Endodermal cell (in vitro differentiated cells): ENCODE results near the gene TMED3. TPM values are rescaled to one million over a fixed set of nuclear protein-coding genes. Genes with fewer than 3 reads are reported as not detected.

ENCODE experiments used
- DNase-seq: peaks from one replicate; pipeline ENCODE4 v3.0.0-alpha.2; 2017
- H3K27ac ChIP-seq: 2 replicates; pipeline ENCODE4 v1.5.1; 2013; ENCODE audit warnings: mild to moderate bottlenecking, low read depth, low read length, moderate library complexity
- H3K27me3 ChIP-seq: 2 replicates; pipeline ENCODE4 v1.6.1; 2013; ENCODE audit warnings: mild to moderate bottlenecking, low read length, moderate library complexity; ENCODE audit not compliant: insufficient read depth, control insufficient read depth, poor library complexity, severe bottlenecking
- H3K36me3 ChIP-seq: 2 replicates; pipeline ENCODE4 v1.7.0; 2013; ENCODE audit warnings: mild to moderate bottlenecking, low read length, moderate library complexity; ENCODE audit not compliant: control insufficient read depth, insufficient read depth
- H3K4me1 ChIP-seq: one replicate; pipeline ENCODE4 v1.7.0; 2013; ENCODE audit warnings: low read length; ENCODE audit not compliant: control insufficient read depth, insufficient read depth
- H3K4me3 ChIP-seq: 2 replicates; pipeline ENCODE4 v1.5.1; 2013; ENCODE audit warnings: mild to moderate bottlenecking, low read length, moderate library complexity
- H3K9ac ChIP-seq: 2 replicates; pipeline ENCODE4 v1.6.1; 2013; ENCODE audit warnings: mild to moderate bottlenecking, low read length, moderate library complexity; ENCODE audit not compliant: poor library complexity, severe bottlenecking; ENCODE audit errors: extremely low read depth
- H3K9me3 ChIP-seq: 2 replicates; pipeline ENCODE4 v1.6.1; 2013; ENCODE audit warnings: mild to moderate bottlenecking, low read length, moderate library complexity; ENCODE audit not compliant: control insufficient read depth
- H3K27ac Mint-ChIP-seq: 2 replicates; pipeline ENCODE4 v1.8.0; 2020; ENCODE audit warnings: mixed read lengths
- H3K27me3 Mint-ChIP-seq: 2 replicates; pipeline ENCODE4 v1.8.0; 2021; ENCODE audit warnings: mild to moderate bottlenecking, mixed read lengths; ENCODE audit not compliant: insufficient read depth
- H3K36me3 Mint-ChIP-seq: 2 replicates; pipeline ENCODE4 v1.8.0; 2020; ENCODE audit warnings: low read depth, mixed read lengths
- H3K4me1 Mint-ChIP-seq: 2 replicates; pipeline ENCODE4 v1.8.0; 2020; ENCODE audit warnings: mixed read lengths
- H3K4me3 Mint-ChIP-seq: 2 replicates; pipeline ENCODE4 v1.8.0; 2020; ENCODE audit warnings: mild to moderate bottlenecking, moderate library complexity, mixed read lengths
- H3K9me3 Mint-ChIP-seq: 2 replicates; pipeline ENCODE4 v1.8.0; 2020; ENCODE audit warnings: mild to moderate bottlenecking, mixed read lengths
- CTCF ChIP-seq: fragments of 200-600 bp; sonication (generic); conservative IDR thresholded peaks from 2 replicates; pipeline ENCODE4 v1.5.0; 2021; ENCODE audit warnings: antibody characterized with exemption, mild to moderate bottlenecking
- WGBS, 2 experiments: methylation state at CpG; one replicate each; pipeline versions ENCODE4 v1.1.5 to v1.1.7; 2013; ENCODE audit warnings: missing lambda C conversion rate in 2 of 2, mixed read lengths in 1 of 2; ENCODE audit not compliant: insufficient coverage in 1 of 2, insufficient read length in 1 of 2; 5-methylcytosine and 5-hydroxymethylcytosine counted together
- total RNA-seq, 2 donors: library from RNA; stranded (reverse); fragmentation: NEBNext Ultra II Directional in 1 of 2; extraction: Animal tissue kit (Norgen Biotek cat#: 25700) in 1 of 2; gene quantifications; 2 replicates in 1 of 2; 3 replicates in 1 of 2; pipeline ENCODE4 v1.2.1, GENCODE V29; 2021

Gene TMED3
- total RNA-seq, 2 donors from 2014 or later = 44.8 to 48.9 TPM

- Histone ChIP-seq H3K36me3 (no peaks in the 10 kb centered on the region), H3K9ac (no peak overlapping the region), H3K9me3 (no peaks in the 10 kb centered on the region), H3K4me3 (no peak overlapping the region), H3K27me3 (no peaks in the 10 kb centered on the region), H3K27ac (no peak overlapping the region), H3K4me1 (no peaks in the 10 kb centered on the region)
- TF ChIP-seq CTCF = no peak
- 90 to 95% methylated on average over 8 to 9 of the region's 9 CpGs for WGBS, 2 experiments
- no peak overlapping the region for H3K4me3 Mint-ChIP-seq
- no peak for DNase-seq
- peaks cover 7% of the 10 kb centered on the region for H3K36me3 Mint-ChIP-seq
- no peak overlapping the region for H3K27ac Mint-ChIP-seq
- H3K9me3 Mint-ChIP-seq = peaks cover 10% of the 10 kb centered on the region
- peaks cover 3% of the 10 kb centered on the region for H3K4me1 Mint-ChIP-seq
- H3K27me3 Mint-ChIP-seq = no peaks in the 10 kb centered on the region
Observed at GRCh38 chr15:79341396-79341795, 30.5 kb downstream of the TMED3 start.

DNA sequence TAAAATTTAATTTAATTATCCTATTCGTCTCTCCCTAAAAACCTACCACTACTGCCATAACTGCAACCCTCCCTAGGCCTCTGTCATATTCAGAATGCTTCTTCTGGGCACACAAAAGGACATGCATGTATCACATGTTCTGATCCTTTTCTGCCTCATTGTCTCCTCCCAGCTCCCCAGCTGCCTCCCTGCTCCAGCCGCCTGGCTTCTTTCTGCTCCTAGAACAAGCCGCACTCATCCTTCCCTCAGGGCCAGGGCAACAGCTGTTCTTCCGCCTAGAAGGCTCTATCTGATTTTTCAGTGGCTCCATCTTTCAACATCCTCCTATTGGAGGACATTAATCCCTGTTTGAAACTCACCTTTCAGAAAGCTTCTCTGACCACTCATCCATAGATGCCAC, 38.6 kb downstream of the TMED3 start:
- no peaks in the 10 kb centered on the region for H3K27me3 Mint-ChIP-seq
- no peaks in the 10 kb centered on the region for H3K36me3 ChIP-seq
- TF ChIP-seq CTCF = no peak
- H3K27ac Mint-ChIP-seq = no peak overlapping the region
- no peaks in the 10 kb centered on the region for H3K27me3 ChIP-seq
- H3K4me3 Mint-ChIP-seq = no peak overlapping the region
- no peak overlapping the region for H3K4me3 ChIP-seq
- H3K27ac ChIP-seq = no peak overlapping the region
- DNase-seq = no peak
- no peaks in the 10 kb centered on the region for H3K9me3 Mint-ChIP-seq
- no peaks in the 10 kb centered on the region for H3K9me3 ChIP-seq
- 84 to 92% methylated on average over 3 to 4 of the region's 4 CpGs for WGBS, 2 experiments
- H3K36me3 Mint-ChIP-seq = peaks cover 4% of the 10 kb centered on the region
- H3K4me1 Mint-ChIP-seq = no peaks in the 10 kb centered on the region
- H3K9ac ChIP-seq = no peak overlapping the region
- H3K4me1 ChIP-seq = no peaks in the 10 kb centered on the region

GRCh38 chr15:79352206-79352605, 41.3 kb downstream of the TMED3 start:
- Mint-ChIP-seq H3K36me3 (no peaks in the 10 kb centered on the region), H3K9me3 (no peaks in the 10 kb centered on the region), H3K27me3 (no peaks in the 10 kb centered on the region), H3K4me3 (no peak overlapping the region), H3K27ac (no peak overlapping the region), H3K4me1 (no peaks in the 10 kb centered on the region)
- TF ChIP-seq CTCF = no peak
- H3K9me3 ChIP-seq = no peaks in the 10 kb centered on the region
- H3K36me3 ChIP-seq = no peaks in the 10 kb centered on the region
- no peak overlapping the region for H3K27ac ChIP-seq
- no peaks in the 10 kb centered on the region for H3K4me1 ChIP-seq
- WGBS, 2 experiments = 89 to 100% methylated on average over 1 of the region's 1 CpG
- H3K27me3 ChIP-seq = no peaks in the 10 kb centered on the region
- DNase-seq = no peak
- no peak overlapping the region for H3K9ac ChIP-seq
- no peak overlapping the region for H3K4me3 ChIP-seq
